ENCODE results near the gene AP2A1. TPM values are rescaled to one million over a fixed set of nuclear protein-coding genes. Genes with fewer than 3 reads are reported as not detected.

Gene AP2A1
- total and polyA plus RNA-seq, 9 of the 15 experiments (the other 6 are each of a cell fraction or from before 2014, with no cell fraction given): 0.55 to 150 (median 31.9) TPM

GRCh38 chr19:49775742-49776370 is 9.1 kb downstream of the AP2A1 start (continued):
- TF ChIP-seq HES1 (IDR thresholded peaks at IDR 0.05; ENCODE audit: low read depth) (no peak), ZNF699 (CRISPR knock-in tag; IDR thresholded peaks at IDR 0.05; ENCODE audit: insufficient replicate concordance) (no peak), SNAPC5 (CRISPR knock-in tag; IDR thresholded peaks at IDR 0.05) (no peak), SP2 (IDR thresholded peaks at IDR 0.05; ENCODE audit: extremely low read depth, low read depth, low read length, poor library complexity, severe bottlenecking) (no peak), POLR2G (IDR thresholded peaks at IDR 0.05; ENCODE audit: low read depth, low read length) (peak; percentile 52), CREB3L1 (IDR thresholded peaks at IDR 0.05; ENCODE audit: borderline replicate concordance, low read depth) (peak; percentile 38; the same call in 1 of the 2 replicates), NCOR1 (IDR thresholded peaks at IDR 0.05) (peak; percentile 80), ZNF347 (CRISPR knock-in tag; IDR thresholded peaks at IDR 0.05; ENCODE audit: low read depth) (no peak), DDX20 (tag; IDR thresholded peaks at IDR 0.05; ENCODE audit: low read depth) (no peak), BCLAF1 (IDR thresholded peaks at IDR 0.05; ENCODE audit: borderline replicate concordance in 1 of 2, control insufficient read depth in 1 of 2, low read depth in 2 of 2, low read length in 1 of 2) (no peak), SRSF1 (IDR thresholded peaks at IDR 0.05; ENCODE audit: low read depth, low read length) (no peak), SRSF7 (optimal IDR thresholded peaks at IDR 0.05; ENCODE audit: low read depth, low read length) (no peak), ZHX1 (conservative IDR thresholded peaks at IDR 0.05; ENCODE audit: low read length) (no peak), MAFF (IDR thresholded peaks at IDR 0.05; ENCODE audit: low read length) (no peak), NR2C1 (IDR thresholded peaks at IDR 0.05) (no peak), NR2C1 (tag; IDR thresholded peaks at IDR 0.05) (no peak)
